Measurements from ENCODE around the gene FBXO42.

The FBXO42 gene

GRCh38 chr1:16294219-16295212, 57.8 kb downstream of the FBXO42 start:
- no peak for DNase-seq (ENCODE audit: low read depth)
- no peak for TF ChIP-seq CTCF (conservative IDR thresholded peaks at IDR 0.05; ENCODE audit: low read depth, low read length)
- no peak overlapping the region for H3K4me3 ChIP-seq (ENCODE audit: low read depth, low read length)

- TF ChIP-seq CTCF (conservative IDR thresholded peaks at IDR 0.05; ENCODE audit: low read depth, low read length), result no peak
- H3K4me3 ChIP-seq (ENCODE audit: low read depth, low read length), result no peak overlapping the region
- DNase-seq (ENCODE audit: low read depth), result no peak
Observed at GRCh38 chr1:16293538-16293937, 58.7 kb downstream of the FBXO42 start.

DNA sequence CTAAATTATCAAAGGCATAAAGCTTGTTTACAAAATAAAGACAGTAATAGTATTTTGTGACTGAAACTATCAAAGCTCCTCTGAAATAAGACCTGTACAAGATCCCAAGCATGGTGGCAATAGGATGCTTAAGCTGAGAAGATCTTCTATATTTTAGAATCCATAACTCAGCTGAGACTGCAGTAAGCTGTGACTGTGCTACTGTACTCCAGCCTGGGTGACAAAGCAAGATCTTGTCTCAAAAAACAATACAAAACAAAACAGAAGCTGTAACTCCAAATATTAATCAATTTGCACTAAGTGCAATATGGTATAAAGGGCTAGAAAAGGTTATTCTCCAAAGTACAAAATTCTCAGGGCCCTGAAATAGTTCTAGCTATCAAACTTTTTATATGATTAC, 59.5 kb downstream of the FBXO42 start:
- no peak for TF ChIP-seq CTCF (conservative IDR thresholded peaks at IDR 0.05; ENCODE audit: low read depth, low read length)
- no peak overlapping the region for H3K4me3 ChIP-seq (ENCODE audit: low read depth, low read length)
- no peak for DNase-seq (ENCODE audit: low read depth)

GRCh38 chr1:16289959-16290358, 62.3 kb downstream of the FBXO42 start:
- TF ChIP-seq CTCF (conservative IDR thresholded peaks at IDR 0.05; ENCODE audit: low read depth, low read length), result peak; percentile 25
- no peak for DNase-seq (ENCODE audit: low read depth)
- no peak overlapping the region for H3K4me3 ChIP-seq (ENCODE audit: low read depth, low read length)

GRCh38 chr1:16286122-16286521, 66.2 kb downstream of the FBXO42 start:
- no peak overlapping the region for H3K4me3 ChIP-seq (ENCODE audit: low read depth, low read length)
- no peak for TF ChIP-seq CTCF (conservative IDR thresholded peaks at IDR 0.05; ENCODE audit: low read depth, low read length)
- DNase-seq (ENCODE audit: low read depth), result no peak

GRCh38 chr1:16281765-16282164, 70.5 kb downstream of the FBXO42 start:
- no peak for DNase-seq (ENCODE audit: low read depth)
- TF ChIP-seq CTCF (conservative IDR thresholded peaks at IDR 0.05; ENCODE audit: low read depth, low read length), result no peak
- no peak overlapping the region for H3K4me3 ChIP-seq (ENCODE audit: low read depth, low read length)

- H3K4me3 ChIP-seq (ENCODE audit: low read depth, low read length), result no peak overlapping the region
- TF ChIP-seq CTCF (conservative IDR thresholded peaks at IDR 0.05; ENCODE audit: low read depth, low read length), result no peak
- no peak for DNase-seq (ENCODE audit: low read depth)
Observed at GRCh38 chr1:16279186-16279585, 73.1 kb downstream of the FBXO42 start.
